ENCODE data around the gene SRBD1.

The SRBD1 gene

GRCh38 chr2:45611020-45611859, at the start of gene SRBD1:
SRBD1 (minus strand) TSS chr2:45611267; CDS start chr2:45605441, 5,826 bp downstream.
- in situ Hi-C loops (cut with MboI; ENCODE audit: low sequenced_read_pairs) = no loop called here

GRCh38 chr2:45654250-45654649, 43.2 kb upstream of the SRBD1 start:
- in situ Hi-C loops (cut with MboI; ENCODE audit: low sequenced_read_pairs) = no loop called here

- in situ Hi-C loops (cut with MboI; ENCODE audit: low sequenced_read_pairs) = no loop called here
Observed at GRCh38 chr2:45653122-45653913, 42.3 kb upstream of the SRBD1 start.

GRCh38 chr2:45652090-45653031, 41.3 kb upstream of the SRBD1 start:
- in situ Hi-C loops (cut with MboI; ENCODE audit: low sequenced_read_pairs) = no loop called here

- in situ Hi-C loops (cut with MboI; ENCODE audit: low sequenced_read_pairs) = no loop called here
Observed at GRCh38 chr2:45651415-45652089, 40.5 kb upstream of the SRBD1 start, which contains the start of gene PRKCE. PRKCE (plus strand) TSS chr2:45651675.

GRCh38 chr2:45650851-45651414, 39.9 kb upstream of the SRBD1 start:
- in situ Hi-C loops (cut with MboI; ENCODE audit: low sequenced_read_pairs) = no loop called here

GRCh38 chr2:45649858-45650811, 39.1 kb upstream of the SRBD1 start:
- in situ Hi-C loops (cut with MboI; ENCODE audit: low sequenced_read_pairs) = loop anchor here (5.0 to 10.0 kb wide), 2 partner anchors 127 to 285 kb away; no protein-coding TSS in a partner anchor

GRCh38 chr2:45649462-45649857, 38.4 kb upstream of the SRBD1 start:
- in situ Hi-C loops (cut with MboI; ENCODE audit: low sequenced_read_pairs) = loop anchor here (5.0 to 10.0 kb wide), 2 partner anchors 128 to 285 kb away; no protein-coding TSS in a partner anchor

GRCh38 chr2:45648636-45649035, 37.6 kb upstream of the SRBD1 start:
- in situ Hi-C loops (cut with MboI; ENCODE audit: low sequenced_read_pairs) = loop anchor here (5.0 to 10.0 kb wide), 2 partner anchors 129 to 286 kb away; no protein-coding TSS in a partner anchor

- in situ Hi-C loops (cut with MboI; ENCODE audit: low sequenced_read_pairs) = loop anchor here (5.0 to 10.0 kb wide), 2 partner anchors 129 to 287 kb away; no protein-coding TSS in a partner anchor
Observed at GRCh38 chr2:45647986-45648520, 37.0 kb upstream of the SRBD1 start.

- in situ Hi-C loops (cut with MboI; ENCODE audit: low sequenced_read_pairs) = loop anchor here (5.0 to 10.0 kb wide), 2 partner anchors 130 to 287 kb away; no protein-coding TSS in a partner anchor
Observed at GRCh38 chr2:45647356-45647755, 36.3 kb upstream of the SRBD1 start.

- in situ Hi-C loops (cut with MboI; ENCODE audit: low sequenced_read_pairs) = loop anchor here (5.0 to 10.0 kb wide), 2 partner anchors 131 to 289 kb away; no protein-coding TSS in a partner anchor
Observed at GRCh38 chr2:45646289-45646688, 35.2 kb upstream of the SRBD1 start.

- in situ Hi-C loops (cut with MboI; ENCODE audit: low sequenced_read_pairs) = loop anchor here (10.0 kb wide), 1 partner anchor 291 kb away; no protein-coding TSS in a partner anchor
Observed at GRCh38 chr2:45643543-45644542, 32.8 kb upstream of the SRBD1 start.

GRCh38 chr2:45643095-45643494, 32.0 kb upstream of the SRBD1 start:
- in situ Hi-C loops (cut with MboI; ENCODE audit: low sequenced_read_pairs) = loop anchor here (10.0 kb wide), 1 partner anchor 292 kb away; no protein-coding TSS in a partner anchor

GRCh38 chr2:45640576-45640975, 29.5 kb upstream of the SRBD1 start:
- in situ Hi-C loops (cut with MboI; ENCODE audit: low sequenced_read_pairs) = loop anchor here (10.0 kb wide), 1 partner anchor 294 kb away; no protein-coding TSS in a partner anchor

GRCh38 chr2:45637440-45637839, 26.4 kb upstream of the SRBD1 start:
- in situ Hi-C loops (cut with MboI; ENCODE audit: low sequenced_read_pairs) = no loop called here
